ENCODE measurements around the gene HOXC10. TPM values are rescaled to one million over a fixed set of nuclear protein-coding genes. Genes with fewer than 3 reads are reported as not detected.

The HOXC10 gene
- total RNA-seq, 1 donor: not detected

DNA sequence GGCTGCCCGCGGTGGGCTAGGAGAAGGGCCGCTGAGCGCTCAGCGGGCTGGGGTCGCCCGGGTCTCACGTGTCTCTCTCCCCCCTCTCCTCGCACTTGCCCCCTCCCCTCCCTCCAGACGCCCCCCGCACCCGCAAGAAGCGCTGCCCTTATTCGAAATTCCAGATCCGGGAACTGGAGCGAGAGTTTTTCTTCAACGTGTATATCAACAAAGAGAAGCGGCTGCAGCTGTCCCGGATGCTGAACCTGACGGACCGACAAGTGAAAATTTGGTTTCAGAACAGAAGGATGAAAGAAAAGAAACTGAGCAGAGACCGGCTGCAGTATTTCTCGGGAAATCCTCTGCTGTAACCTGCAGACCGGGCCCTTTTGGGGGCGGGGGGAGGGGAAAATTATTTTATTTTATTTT lies 9.9 kb upstream of the HOXC10 start:
- DNase-seq (ENCODE audit: low read depth): no peak

DNA sequence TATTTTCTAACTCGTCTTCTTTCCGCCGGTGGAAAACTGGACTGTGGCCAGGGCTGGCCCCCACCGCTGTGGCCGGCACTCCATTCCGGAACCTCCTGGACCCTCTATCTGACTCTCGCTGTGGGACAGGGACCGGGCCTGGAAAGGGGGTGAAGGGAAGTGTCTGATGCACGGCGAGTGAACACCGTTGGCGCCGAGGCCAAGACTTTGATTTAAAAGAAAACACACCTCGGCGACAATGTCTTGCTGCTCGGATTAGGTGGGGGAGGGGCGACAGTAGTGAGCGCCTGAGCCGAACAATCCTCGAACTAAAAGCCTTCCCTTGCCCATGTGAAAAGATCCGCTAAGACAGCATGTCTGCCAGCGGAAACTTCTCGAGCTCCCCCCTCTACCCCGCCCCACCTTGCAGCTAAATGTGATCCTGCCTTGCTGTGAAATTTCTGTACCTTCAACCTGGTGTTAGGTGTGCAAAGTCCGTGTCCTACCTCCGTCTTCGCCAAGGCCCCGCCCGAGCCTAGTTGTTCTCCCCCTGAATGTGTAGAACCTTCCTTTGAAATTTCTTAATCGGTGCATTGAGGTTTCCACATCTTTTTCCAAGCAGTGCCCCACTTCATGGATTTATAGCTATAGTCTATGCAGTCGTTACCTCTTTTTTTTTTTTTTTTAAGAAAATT lies 9.3 kb upstream of the HOXC10 start:
- H3K4me3 ChIP-seq (ENCODE audit: low read depth, low read length): no peak overlapping the region

More for the DNA sequence above, 9.9 kb upstream of the HOXC10 start:
- no peak overlapping the region for H3K4me3 ChIP-seq (ENCODE audit: low read depth, low read length)
- TF ChIP-seq, protein P1, sequence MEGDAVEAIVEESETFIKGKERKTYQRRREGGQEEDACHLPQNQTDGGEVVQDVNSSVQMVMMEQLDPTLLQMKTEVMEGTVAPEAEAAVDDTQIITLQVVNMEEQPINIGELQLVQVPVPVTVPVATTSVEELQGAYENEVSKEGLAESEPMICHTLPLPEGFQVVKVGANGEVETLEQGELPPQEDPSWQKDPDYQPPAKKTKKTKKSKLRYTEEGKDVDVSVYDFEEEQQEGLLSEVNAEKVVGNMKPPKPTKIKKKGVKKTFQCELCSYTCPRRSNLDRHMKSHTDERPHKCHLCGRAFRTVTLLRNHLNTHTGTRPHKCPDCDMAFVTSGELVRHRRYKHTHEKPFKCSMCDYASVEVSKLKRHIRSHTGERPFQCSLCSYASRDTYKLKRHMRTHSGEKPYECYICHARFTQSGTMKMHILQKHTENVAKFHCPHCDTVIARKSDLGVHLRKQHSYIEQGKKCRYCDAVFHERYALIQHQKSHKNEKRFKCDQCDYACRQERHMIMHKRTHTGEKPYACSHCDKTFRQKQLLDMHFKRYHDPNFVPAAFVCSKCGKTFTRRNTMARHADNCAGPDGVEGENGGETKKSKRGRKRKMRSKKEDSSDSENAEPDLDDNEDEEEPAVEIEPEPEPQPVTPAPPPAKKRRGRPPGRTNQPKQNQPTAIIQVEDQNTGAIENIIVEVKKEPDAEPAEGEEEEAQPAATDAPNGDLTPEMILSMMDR (IDR thresholded peaks at IDR 0.05; ENCODE audit: insufficient read depth, low read length): no peak

DNA sequence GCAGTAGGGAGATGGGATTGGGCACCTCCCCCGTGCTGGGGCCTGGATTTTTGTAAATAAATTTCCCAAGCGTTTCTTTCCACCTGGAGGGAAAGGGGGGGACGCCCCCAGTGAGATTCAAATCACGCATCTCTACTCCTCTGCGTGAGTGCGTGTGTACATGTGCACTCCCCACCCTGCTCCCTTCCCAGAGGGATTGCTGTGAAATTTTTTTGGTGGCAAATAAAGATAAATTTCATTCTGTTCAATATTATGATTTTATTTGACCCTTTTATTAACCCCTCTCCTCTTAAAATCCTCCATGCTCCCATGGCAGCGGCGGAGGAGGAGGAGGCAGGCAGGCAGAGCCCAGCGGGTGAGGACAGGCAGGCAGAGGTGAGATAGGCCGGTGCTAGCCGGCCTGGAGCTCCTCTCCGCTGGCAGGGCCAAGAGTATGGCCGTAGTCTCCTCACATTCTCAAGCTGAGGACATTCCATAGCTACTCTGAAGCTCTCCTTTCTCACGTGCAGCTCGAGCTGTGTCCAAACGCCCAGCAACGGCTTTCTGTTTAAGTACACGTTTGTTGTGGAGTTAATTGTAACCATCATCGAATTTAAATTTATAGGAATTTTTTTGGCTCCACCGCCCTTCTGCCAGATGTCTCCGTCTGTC lies 8.6 kb upstream of the HOXC10 start:
- no peak overlapping the region for H3K4me3 ChIP-seq (ENCODE audit: low read depth, low read length)
- no peak for DNase-seq (ENCODE audit: low read depth)
- TF ChIP-seq, protein P1 (IDR thresholded peaks at IDR 0.05; ENCODE audit: insufficient read depth, low read length): no peak

More for the DNA sequence above, 9.3 kb upstream of the HOXC10 start:
- TF ChIP-seq, protein P1 (IDR thresholded peaks at IDR 0.05; ENCODE audit: insufficient read depth, low read length): no peak
- no peak for DNase-seq (ENCODE audit: low read depth)

DNA sequence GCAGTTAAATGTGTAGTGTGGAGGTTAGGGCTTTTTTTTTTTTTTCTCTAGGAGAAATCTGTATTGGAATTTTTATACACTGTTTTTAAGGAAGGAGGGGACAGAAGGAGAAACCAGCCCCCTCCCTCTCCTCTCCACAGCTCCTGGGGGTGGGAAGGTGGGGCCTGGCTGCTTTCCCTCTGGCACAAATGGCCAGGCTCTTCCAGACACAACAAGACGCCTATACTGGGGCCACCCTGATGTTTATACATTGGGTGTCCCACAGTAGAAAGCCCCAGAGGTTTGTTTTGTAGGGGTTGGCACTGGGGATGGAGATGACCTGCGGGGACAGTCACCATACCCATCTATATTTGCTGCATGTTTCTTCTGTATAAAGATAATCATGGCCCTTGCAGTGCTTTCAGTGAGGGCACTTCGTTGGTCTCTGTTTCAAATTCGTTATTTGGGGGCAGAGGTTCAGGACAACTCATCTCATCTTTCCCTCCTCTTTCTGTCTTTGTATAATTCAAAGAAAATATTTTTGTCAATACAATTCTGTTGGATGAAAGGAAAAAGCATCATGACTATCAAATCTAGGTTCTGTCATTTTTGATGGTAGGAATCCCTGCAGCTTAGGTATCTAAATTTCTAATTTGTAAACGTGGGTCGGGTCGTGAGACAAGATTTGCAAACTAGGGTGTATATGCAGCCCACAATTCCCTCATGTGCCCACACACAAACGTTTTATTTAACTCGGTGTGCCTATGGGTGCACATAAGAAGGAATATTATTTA lies 7.9 kb upstream of the HOXC10 start:
- TF ChIP-seq, protein P1 (IDR thresholded peaks at IDR 0.05; ENCODE audit: insufficient read depth, low read length): no peak

DNA sequence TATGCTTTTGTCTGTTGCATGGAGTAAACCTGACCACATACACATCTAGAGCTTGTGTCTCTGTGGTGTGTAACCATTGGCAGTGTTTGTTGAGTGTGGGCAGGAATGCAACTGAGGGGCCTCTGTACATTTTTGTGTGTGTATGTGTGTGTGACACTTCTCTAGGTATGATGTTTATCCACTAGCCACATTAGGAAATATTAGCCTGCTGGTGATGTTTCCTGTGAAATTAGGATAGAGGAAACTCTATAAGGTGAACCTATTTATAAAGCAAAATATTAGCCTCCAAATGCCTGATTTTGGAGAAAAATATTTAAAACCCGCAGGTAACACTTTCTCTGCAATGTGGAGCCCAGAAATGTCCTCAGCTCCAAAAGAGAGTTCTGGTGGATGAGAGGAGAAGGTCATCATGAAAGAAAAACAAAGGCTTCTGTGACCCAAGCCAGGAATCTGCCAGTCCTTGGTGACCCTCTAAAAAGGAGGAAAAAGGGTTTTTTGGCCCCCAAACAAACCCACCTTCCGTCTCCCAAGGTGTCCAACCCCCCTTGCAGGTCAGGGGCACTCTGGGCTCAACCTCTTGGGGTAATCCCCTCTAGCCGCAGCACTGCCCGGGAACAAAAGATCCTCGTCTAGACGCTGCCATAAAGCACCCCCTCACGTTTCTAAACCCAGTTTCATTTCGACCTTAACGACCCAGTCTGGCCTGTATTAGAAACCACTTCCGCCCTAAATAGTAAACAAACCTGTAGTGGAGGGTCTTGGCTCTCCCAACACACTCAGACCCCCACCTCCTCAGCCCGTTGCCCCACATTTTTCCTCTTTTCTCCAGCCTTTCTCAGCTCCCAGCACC lies 7.1 kb upstream of the HOXC10 start:
- H3K4me3 ChIP-seq (ENCODE audit: low read depth, low read length): no peak overlapping the region

More for the DNA sequence above, 7.9 kb upstream of the HOXC10 start:
- no peak overlapping the region for H3K4me3 ChIP-seq (ENCODE audit: low read depth, low read length)
- no peak for DNase-seq (ENCODE audit: low read depth)

More for the DNA sequence above, 7.1 kb upstream of the HOXC10 start:
- DNase-seq (ENCODE audit: low read depth): no peak
- TF ChIP-seq, protein P1 (IDR thresholded peaks at IDR 0.05; ENCODE audit: insufficient read depth, low read length): no peak
